Loucy (cell line): ENCODE data around the gene LARP4B.

ENCODE experiments used
- H2AFZ ChIP-seq: fragments of 200-600 bp; sonication (generic); 2 replicates; pipeline ENCODE4 v1.6.0; 2016; ENCODE audit warnings: antibody characterized with exemption, mild to moderate bottlenecking, low read length, moderate library complexity
- H3F3A ChIP-seq: fragments of 200-600 bp; 2 replicates; pipeline ENCODE4 v1.6.0; 2016; ENCODE audit warnings: antibody characterized with exemption, low read depth, mild to moderate bottlenecking
- H3K27me3 ChIP-seq: fragments of 200-600 bp; sonication (generic); 2 replicates; pipeline ENCODE4 v1.6.1; 2014; ENCODE audit warnings: low read length, mild to moderate bottlenecking; ENCODE audit not compliant: insufficient read depth, poor library complexity, severe bottlenecking
- H3K36me3 ChIP-seq: fragments of 200-600 bp; sonication (generic); 2 replicates; pipeline ENCODE4 v1.6.1; 2016; ENCODE audit warnings: low read length; ENCODE audit not compliant: insufficient read depth
- H3K4me1 ChIP-seq: fragments of 200-600 bp; sonication (generic); 2 replicates; pipeline ENCODE4 v1.5.1; 2014; ENCODE audit warnings: low read length, mild to moderate bottlenecking; ENCODE audit not compliant: insufficient read depth, poor library complexity, severe bottlenecking
- H3K4me2 ChIP-seq: fragments of 200-600 bp; sonication (generic); 2 replicates; pipeline ENCODE4 v1.6.0; 2014; ENCODE audit warnings: antibody characterized with exemption, low read length, low read depth, mild to moderate bottlenecking; ENCODE audit not compliant: poor library complexity, severe bottlenecking
- H3K4me3 ChIP-seq: fragments of 200-600 bp; sonication (generic); 2 replicates; pipeline ENCODE4 v1.5.1; 2014; ENCODE audit warnings: low read length, mild to moderate bottlenecking, mixed read lengths; ENCODE audit not compliant: poor library complexity, severe bottlenecking
- H3K79me2 ChIP-seq: fragments of 200-600 bp; sonication (generic); 2 replicates; pipeline ENCODE4 v1.6.1; 2014; ENCODE audit warnings: low read length; ENCODE audit not compliant: insufficient read depth
- H3K9ac ChIP-seq: fragments of 200-600 bp; sonication (generic); 2 replicates; pipeline ENCODE4 v1.6.0; 2014; ENCODE audit warnings: mild to moderate bottlenecking, low read depth, low read length, moderate library complexity; ENCODE audit not compliant: poor library complexity, severe bottlenecking
- H3K9me2 ChIP-seq: fragments of 200-600 bp; sonication (generic); replicated peaks from 2 replicates; pipeline ENCODE4 v1.6.1; 2016; ENCODE audit warnings: low read depth, low read length, mixed read lengths
- H3K9me3 ChIP-seq: fragments of 200-600 bp; sonication (generic); 2 replicates; pipeline ENCODE4 v1.6.1; 2014; ENCODE audit warnings: mild to moderate bottlenecking, antibody characterized with exemption, low read length, low read depth; ENCODE audit not compliant: insufficient read depth
- H4K20me1 ChIP-seq: fragments of 200-600 bp; sonication (generic); 2 replicates; pipeline ENCODE4 v1.6.0; 2014; ENCODE audit warnings: antibody characterized with exemption, low read length, mild to moderate bottlenecking; ENCODE audit not compliant: insufficient read depth, poor library complexity, severe bottlenecking
- CTCF ChIP-seq: fragments of 200-600 bp; sonication (generic); conservative IDR thresholded peaks from 2 replicates; pipeline ENCODE4 v1.5.1; 2014; ENCODE audit warnings: mild to moderate bottlenecking, antibody characterized with exemption, low read length
- EZH2phosphoT487 ChIP-seq: fragments of 200-600 bp; IDR thresholded peaks from 2 replicates; pipeline ENCODE4 v1.6.1; 2018; ENCODE audit warnings: antibody characterized with exemption, mild to moderate bottlenecking, moderate library complexity, borderline replicate concordance

Gene LARP4B

GRCh38 chr10:878333-878759 is 53.2 kb downstream of the LARP4B start:
- no peaks in the 10 kb centered on the region for H3K27me3 ChIP-seq
- no peaks in the 10 kb centered on the region for H3F3A ChIP-seq
- H3K4me1 ChIP-seq: no peaks in the 10 kb centered on the region
- no peak overlapping the region for H3K4me2 ChIP-seq
- peaks cover 25% of the 10 kb centered on the region; the same call in 1 of the 2 replicates for H3K79me2 ChIP-seq
- H3K4me3 ChIP-seq: no peak overlapping the region
- H3K9me2 ChIP-seq: no peaks in the 10 kb centered on the region
- no peaks in the 10 kb centered on the region for H3K9me3 ChIP-seq
- H3K36me3 ChIP-seq: peaks cover 84% of the 10 kb centered on the region; the same call in 1 of the 2 replicates
- H3K9ac ChIP-seq: no peak overlapping the region
- no peak overlapping the region for H2AFZ ChIP-seq
- H4K20me1 ChIP-seq: peaks cover 4% of the 10 kb centered on the region
- TF ChIP-seq CTCF (no peak), EZH2phosphoT487 (no peak)

GRCh38 chr10:876438-876837 is 55.1 kb downstream of the LARP4B start:
- H2AFZ ChIP-seq: no peak overlapping the region
- H3F3A ChIP-seq: no peaks in the 10 kb centered on the region
- TF ChIP-seq CTCF (no peak), EZH2phosphoT487 (no peak)
- no peak overlapping the region for H3K4me3 ChIP-seq
- H3K4me1 ChIP-seq: no peaks in the 10 kb centered on the region
- H3K27me3 ChIP-seq: no peaks in the 10 kb centered on the region
- H3K4me2 ChIP-seq: no peak overlapping the region
- H3K9ac ChIP-seq: no peak overlapping the region
- no peaks in the 10 kb centered on the region for H3K9me3 ChIP-seq
- no peaks in the 10 kb centered on the region for H3K9me2 ChIP-seq
- H3K79me2 ChIP-seq: peaks cover 42% of the 10 kb centered on the region; the same call in 1 of the 2 replicates
- peaks cover 84% of the 10 kb centered on the region; the same call in 1 of the 2 replicates for H3K36me3 ChIP-seq
- H4K20me1 ChIP-seq: peaks cover 8% of the 10 kb centered on the region

- Histone ChIP-seq H3K27me3 (no peaks in the 10 kb centered on the region), H3K79me2 (peaks cover 48% of the 10 kb centered on the region; the same call in 1 of the 2 replicates), H3K9me2 (no peaks in the 10 kb centered on the region), H4K20me1 (peaks cover 8% of the 10 kb centered on the region), H3K9me3 (no peaks in the 10 kb centered on the region), H2AFZ (no peak overlapping the region), H3F3A (no peaks in the 10 kb centered on the region), H3K4me3 (no peak overlapping the region), H3K9ac (no peak overlapping the region), H3K4me1 (no peaks in the 10 kb centered on the region), H3K4me2 (no peak overlapping the region), H3K36me3 (peaks cover 80% of the 10 kb centered on the region; the same call in 1 of the 2 replicates)
- TF ChIP-seq EZH2phosphoT487 (no peak), CTCF (no peak)
Observed at GRCh38 chr10:873020-873419, 58.5 kb downstream of the LARP4B start.
